CD14-positive monocyte (primary cell): ENCODE measurements around the gene SLC29A1. TPM values are rescaled to one million over a fixed set of nuclear protein-coding genes. Genes with fewer than 3 reads are reported as not detected.

Source experiments
- DNase-seq, 3 donors: peaks; one replicate each; pipeline ENCODE4 v3.0.0-alpha.2; 2011 to 2022
- H2AFZ ChIP-seq: 2 replicates; pipeline ENCODE4 v1.6.0; 2012; ENCODE audit warnings: mild to moderate bottlenecking, low read depth, low read length, inconsistent platforms; ENCODE audit not compliant: insufficient read depth, poor library complexity, severe bottlenecking
- H3K27ac ChIP-seq, 2 donors: 1 replicate in 1 of 2; 2 replicates in 1 of 2; pipeline ENCODE4 v1.5.1; 2012 to 2013; ENCODE audit warnings: low read length in 2 of 2, control low read depth in 1 of 2, inconsistent platforms in 1 of 2, low read depth in 1 of 2, mild to moderate bottlenecking in 1 of 2
- H3K27me3 ChIP-seq, 2 donors: one replicate each; pipeline versions ENCODE4 v1.6.0 to v1.6.1; 2011 to 2013; ENCODE audit warnings: low read length in 2 of 2; ENCODE audit not compliant: control insufficient read depth in 2 of 2, insufficient read depth in 2 of 2
- H3K36me3 ChIP-seq, 2 donors: replicated peaks in 1 of 2; 1 replicate in 1 of 2; 2 replicates in 1 of 2; pipeline versions ENCODE4 v1.5.1 to v1.6.1; 2012 to 2013; ENCODE audit warnings: low read length in 2 of 2, control low read depth in 1 of 2, inconsistent platforms in 1 of 2, mild to moderate bottlenecking in 1 of 2; ENCODE audit not compliant: insufficient read depth in 2 of 2, control insufficient read depth in 1 of 2
- H3K4me1 ChIP-seq, 2 donors: 1 replicate in 1 of 2; 2 replicates in 1 of 2; pipeline versions ENCODE4 v1.5.1 to v1.6.1; 2012 to 2013; ENCODE audit warnings: low read length in 2 of 2, control low read depth in 1 of 2, inconsistent platforms in 1 of 2, mild to moderate bottlenecking in 1 of 2, moderate library complexity in 1 of 2; ENCODE audit not compliant: insufficient read depth in 2 of 2, control insufficient read depth in 1 of 2
- H3K4me2 ChIP-seq: replicated peaks from 2 replicates; pipeline ENCODE3; 2012; ENCODE audit warnings: low read length, moderate library complexity, mild to moderate bottlenecking; ENCODE audit not compliant: poor library complexity, severe bottlenecking; ENCODE audit errors: extremely low read depth
- H3K4me3 ChIP-seq, 3 experiments: fragments of 200-600 bp in 1 of 3; sonication (generic) in 1 of 3; replicated peaks in 1 of 3; 1 replicate in 2 of 3; 2 replicates in 1 of 3; pipeline ENCODE4 v1.5.1; 2011 to 2013; ENCODE audit warnings: low read length in 3 of 3, mild to moderate bottlenecking in 3 of 3, control low read depth in 2 of 3, low read depth in 2 of 3, inconsistent platforms in 1 of 3, moderate library complexity in 1 of 3
- H3K79me2 ChIP-seq: 2 replicates; pipeline ENCODE4 v1.6.0; 2012; ENCODE audit warnings: mild to moderate bottlenecking, control low read depth, inconsistent platforms, low read length, moderate library complexity; ENCODE audit not compliant: insufficient read depth
- H3K9ac ChIP-seq: 2 replicates; pipeline ENCODE4 v1.6.0; 2017; ENCODE audit warnings: low read length, mild to moderate bottlenecking; ENCODE audit not compliant: insufficient read depth, poor library complexity, severe bottlenecking
- H3K9me3 ChIP-seq, 2 donors: replicated peaks in 1 of 2; 1 replicate in 1 of 2; 2 replicates in 1 of 2; pipeline versions ENCODE4 v1.5.1 to v1.6.1; 2012 to 2013; ENCODE audit warnings: low read length in 2 of 2, control low read depth in 1 of 2; ENCODE audit not compliant: control insufficient read depth in 1 of 2, insufficient read depth in 1 of 2
- H4K20me1 ChIP-seq: 2 replicates; pipeline ENCODE4 v1.6.0; 2012; ENCODE audit warnings: mild to moderate bottlenecking, low read length, control low read depth, moderate library complexity; ENCODE audit not compliant: insufficient read depth
- H3K27ac Mint-ChIP-seq, 7 donors: one replicate each; pipeline ENCODE4 v1.8.0; 2020; ENCODE audit warnings: mild to moderate bottlenecking in 7 of 7, mixed read lengths in 7 of 7, moderate library complexity in 6 of 7, inconsistent platforms in 2 of 7
- H3K27me3 Mint-ChIP-seq, 3 donors: one replicate each; pipeline ENCODE4 v1.8.0; 2021 to 2022; ENCODE audit warnings: low read depth in 3 of 3, mild to moderate bottlenecking in 3 of 3, mixed read lengths in 3 of 3, moderate library complexity in 3 of 3, inconsistent platforms in 1 of 3
- H3K36me3 Mint-ChIP-seq, 2 donors: one replicate each; pipeline ENCODE4 v1.8.0; 2020; ENCODE audit warnings: mixed read lengths in 2 of 2, inconsistent platforms in 1 of 2, mild to moderate bottlenecking in 1 of 2
- H3K4me1 Mint-ChIP-seq: one replicate; pipeline ENCODE4 v1.8.0; 2020; ENCODE audit warnings: mild to moderate bottlenecking, mixed read lengths
- H3K4me3 Mint-ChIP-seq, 2 donors: one replicate each; pipeline ENCODE4 v1.8.0; 2020; ENCODE audit warnings: mild to moderate bottlenecking in 2 of 2, mixed read lengths in 2 of 2, moderate library complexity in 1 of 2
- H3K9me3 Mint-ChIP-seq, 7 donors: one replicate each; pipeline ENCODE4 v1.8.0; 2020 to 2022; ENCODE audit warnings: mixed read lengths in 7 of 7, mild to moderate bottlenecking in 6 of 7, moderate library complexity in 6 of 7, inconsistent platforms in 2 of 7
- CTCF ChIP-seq: fragments of 200-600 bp; IDR thresholded peaks from one replicate; pipeline ENCODE4 v1.8.0; 2022; ENCODE audit warnings: antibody characterized with exemption, mild to moderate bottlenecking
- WGBS: methylation state at CpG from one replicate; pipeline ENCODE4 v1.1.5; 2013; ENCODE audit warnings: missing lambda C conversion rate; ENCODE audit not compliant: insufficient coverage; 5-methylcytosine and 5-hydroxymethylcytosine counted together
- intact Hi-C, 2 donors: fragments of 100-400 bp; cut with micrococcal nuclease; formaldehyde crosslinking; loops; one replicate each; pipeline versions ENCODE4 v1.15.0 to v1.15.1; 2023
- polyA plus RNA-seq, 3 donors: library from polyadenylated mRNA; depleted of rRNA in 1 of 3; unstranded in 2 of 3; stranded (reverse) in 1 of 3; fragments of 300-500 nt in 2 of 3; fragments of >200 nt in 1 of 3; fragmentation: Illumina TruSeq in 2 of 3; gene quantifications; 1 replicate in 2 of 3; 2 replicates in 1 of 3; pipeline ENCODE4 v1.2.3, GENCODE V29; 2012 to 2021

Gene SLC29A1
- polyA plus RNA-seq, 3 donors = 14.3 to 23.2 (median 15.0) TPM

GRCh38 chr6:44190715-44191114, 32.7 kb upstream of the SLC29A1 start:
- H3K4me1 ChIP-seq = peaks cover 9% of the 10 kb centered on the region in 2 donors
- no peaks in the 10 kb centered on the region for H4K20me1 ChIP-seq
- Mint-ChIP-seq H3K27me3 (peaks cover 0 to 5% (median 2%) of the 10 kb centered on the region in 3 donors), H3K36me3 (no peaks in the 10 kb centered on the region), H3K27ac (no peak overlapping the region), H3K9me3 (peaks cover 0 to 2% (median 0%) of the 10 kb centered on the region in 7 donors), H3K4me1 (peaks cover 14% of the 10 kb centered on the region), H3K4me3 (no peak overlapping the region)
- H3K36me3 ChIP-seq = no peaks in the 10 kb centered on the region
- H3K4me2 ChIP-seq = no peak overlapping the region
- no peak overlapping the region for H3K27ac ChIP-seq
- DNase-seq = no peak
- H3K9ac ChIP-seq = no peak overlapping the region
- no peaks in the 10 kb centered on the region for H3K27me3 ChIP-seq
- no peaks in the 10 kb centered on the region for H3K9me3 ChIP-seq
- H2AFZ ChIP-seq = no peak overlapping the region
- TF ChIP-seq CTCF = no peak
- H3K4me3 ChIP-seq = no peak overlapping the region
- WGBS = no CpG with 5 or more reads among the region's 2 CpGs
- no peaks in the 10 kb centered on the region for H3K79me2 ChIP-seq
- intact Hi-C loops = no loop called here

GRCh38 chr6:44192428-44193041, 30.9 kb upstream of the SLC29A1 start:
- H4K20me1 ChIP-seq = no peaks in the 10 kb centered on the region
- H3K9me3 ChIP-seq = no peaks in the 10 kb centered on the region
- H2AFZ ChIP-seq = peak overlapping the region; percentile 85
- H3K4me1 Mint-ChIP-seq = peaks cover 11% of the 10 kb centered on the region
- peaks cover 9% of the 10 kb centered on the region in 2 donors for H3K4me1 ChIP-seq
- peak overlapping the region; percentile 34 to 66 (median 52) for H3K4me3 ChIP-seq
- no peak for TF ChIP-seq CTCF
- no peaks in the 10 kb centered on the region for H3K79me2 ChIP-seq
- peak in 1 of 3 donors; percentile 9 for DNase-seq
- H3K27ac Mint-ChIP-seq = peak overlapping the region in 4 of 7 donors; percentile 37 to 86 (median 56)
- H3K9ac ChIP-seq = peak overlapping the region; percentile 39
- H3K36me3 ChIP-seq = no peaks in the 10 kb centered on the region
- peak overlapping the region in 1 of 2 donors; percentile 14 for H3K27ac ChIP-seq
- peak overlapping the region; percentile 59 for H3K4me2 ChIP-seq
- H3K27me3 Mint-ChIP-seq = peaks cover 0 to 2% (median 0%) of the 10 kb centered on the region in 3 donors
- no peaks in the 10 kb centered on the region for H3K27me3 ChIP-seq
- no peaks in the 10 kb centered on the region for H3K36me3 Mint-ChIP-seq
- H3K9me3 Mint-ChIP-seq = peaks cover 0 to 2% (median 0%) of the 10 kb centered on the region in 7 donors
- H3K4me3 Mint-ChIP-seq = peak overlapping the region; percentile 82 to 96
- intact Hi-C loops = no loop called here
- WGBS = 30% methylated on average over 8 of the region's 10 CpGs
